Suprapubic skin (tissue), 4 donors: ENCODE results near the gene ATP2A1.

ENCODE experiments used
- POLR2A ChIP-seq, 2 donors: fragments of 450-650 bp; IDR thresholded peaks; one replicate each; pipeline ENCODE4 v1.6.1; 2017; ENCODE audit warnings: antibody characterized with exemption in 2 of 2, mild to moderate bottlenecking in 2 of 2, moderate library complexity in 2 of 2
- POLR2AphosphoS5 ChIP-seq, 3 donors: sonication (generic); formaldehyde crosslinking; IDR thresholded peaks; one replicate each; pipeline ENCODE4 v1.6.1; 2017; ENCODE audit warnings: antibody characterized with exemption in 3 of 3
- TF ChIP-seq, protein P1 (sequence below), 2 donors: fragments of 200-600 bp in 1 of 2; fragments of 450-650 bp in 1 of 2; sonication (generic) in 1 of 2; IDR thresholded peaks; one replicate each; pipeline ENCODE4 v1.5.1; 2016 to 2019; ENCODE audit warnings: antibody characterized with exemption in 2 of 2, mild to moderate bottlenecking in 1 of 2, moderate library complexity in 1 of 2

- TF ChIP-seq POLR2AphosphoS5 (IDR thresholded peaks at IDR 0.05): no peak
- TF ChIP-seq, protein P1, sequence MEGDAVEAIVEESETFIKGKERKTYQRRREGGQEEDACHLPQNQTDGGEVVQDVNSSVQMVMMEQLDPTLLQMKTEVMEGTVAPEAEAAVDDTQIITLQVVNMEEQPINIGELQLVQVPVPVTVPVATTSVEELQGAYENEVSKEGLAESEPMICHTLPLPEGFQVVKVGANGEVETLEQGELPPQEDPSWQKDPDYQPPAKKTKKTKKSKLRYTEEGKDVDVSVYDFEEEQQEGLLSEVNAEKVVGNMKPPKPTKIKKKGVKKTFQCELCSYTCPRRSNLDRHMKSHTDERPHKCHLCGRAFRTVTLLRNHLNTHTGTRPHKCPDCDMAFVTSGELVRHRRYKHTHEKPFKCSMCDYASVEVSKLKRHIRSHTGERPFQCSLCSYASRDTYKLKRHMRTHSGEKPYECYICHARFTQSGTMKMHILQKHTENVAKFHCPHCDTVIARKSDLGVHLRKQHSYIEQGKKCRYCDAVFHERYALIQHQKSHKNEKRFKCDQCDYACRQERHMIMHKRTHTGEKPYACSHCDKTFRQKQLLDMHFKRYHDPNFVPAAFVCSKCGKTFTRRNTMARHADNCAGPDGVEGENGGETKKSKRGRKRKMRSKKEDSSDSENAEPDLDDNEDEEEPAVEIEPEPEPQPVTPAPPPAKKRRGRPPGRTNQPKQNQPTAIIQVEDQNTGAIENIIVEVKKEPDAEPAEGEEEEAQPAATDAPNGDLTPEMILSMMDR (IDR thresholded peaks at IDR 0.05): no peak
- TF ChIP-seq POLR2A (IDR thresholded peaks at IDR 0.05): no peak
These were observed 15.0 kb downstream of the ATP2A1 start for GRCh38 chr16:28893291-28893690.
